BE2C (cell line): ENCODE data around the gene MPPE1. TPM values are rescaled to one million over a fixed set of nuclear protein-coding genes. Genes with fewer than 3 reads are reported as not detected.

Source experiments
- DNase-seq: peaks from one replicate; pipeline ENCODE4 v3.0.0-alpha.2; 2020
- H3K27me3 ChIP-seq: fragments of 250-450 bp; sonication (Bioruptor Pico); 2 replicates; pipeline ENCODE4 v1.5.1; 2020; ENCODE audit warnings: mild to moderate bottlenecking
- H3K36me3 ChIP-seq: fragments of 250-450 bp; sonication (Bioruptor Pico); 2 replicates; pipeline ENCODE4 v1.5.1; 2020; ENCODE audit warnings: mild to moderate bottlenecking
- H3K4me1 ChIP-seq: fragments of 250-450 bp; sonication (Bioruptor Pico); 2 replicates; pipeline ENCODE4 v1.5.1; 2020
- H3K4me3 ChIP-seq: 2 replicates; pipeline ENCODE4 v1.5.1; 2011; ENCODE audit warnings: low read depth, low read length
- H3K9me3 ChIP-seq: fragments of 250-450 bp; sonication (Bioruptor Pico); 2 replicates; pipeline ENCODE4 v1.5.1; 2020
- CTCF ChIP-seq: IDR thresholded peaks from 2 replicates; pipeline ENCODE4 v1.5.1; 2012; ENCODE audit warnings: mild to moderate bottlenecking, low read depth, low read length
- polyA plus RNA-seq: library from polyadenylated mRNA; unstranded; fragments of >200 nt; gene quantifications from one replicate; pipeline ENCODE4 v1.2.1, GENCODE V29; 2012; ENCODE audit warnings: low read depth, missing spikeins; ENCODE audit not compliant: insufficient read length, insufficient read depth

Gene MPPE1
- 13.2 TPM for polyA plus RNA-seq

- Histone ChIP-seq H3K4me3 (peak within 1 kb of the TSS; percentile 67), H3K36me3 (no peaks in the 10 kb centered on the region), H3K4me1 (no peaks in the 10 kb centered on the region), H3K9me3 (no peaks in the 10 kb centered on the region), H3K27me3 (no peaks in the 10 kb centered on the region)
- peak; percentile 81 for DNase-seq
- no peak for TF ChIP-seq CTCF
Observed at GRCh38 chr18:11908182-11909060, at the start of gene MPPE1. MPPE1 (minus strand) TSS chr18:11908317; CDS start chr18:11897264, 11,053 bp downstream.

- Histone ChIP-seq H3K9me3 (no peaks in the 10 kb centered on the region), H3K4me3 (no peak overlapping the region), H3K4me1 (no peaks in the 10 kb centered on the region), H3K27me3 (no peaks in the 10 kb centered on the region), H3K36me3 (no peaks in the 10 kb centered on the region)
- no peak for DNase-seq
- no peak for TF ChIP-seq CTCF
Observed at GRCh38 chr18:11957636-11958035, 49.5 kb upstream of the MPPE1 start.

GRCh38 chr18:11956371-11957308, 48.5 kb upstream of the MPPE1 start:
- H3K36me3 ChIP-seq, result no peaks in the 10 kb centered on the region
- TF ChIP-seq CTCF, result no peak
- H3K4me1 ChIP-seq, result no peaks in the 10 kb centered on the region
- no peak for DNase-seq
- no peaks in the 10 kb centered on the region for H3K27me3 ChIP-seq
- no peak overlapping the region for H3K4me3 ChIP-seq
- H3K9me3 ChIP-seq, result no peaks in the 10 kb centered on the region

GRCh38 chr18:11955239-11956029, 47.3 kb upstream of the MPPE1 start:
- Histone ChIP-seq H3K27me3 (no peaks in the 10 kb centered on the region), H3K9me3 (no peaks in the 10 kb centered on the region), H3K36me3 (no peaks in the 10 kb centered on the region), H3K4me1 (no peaks in the 10 kb centered on the region), H3K4me3 (no peak overlapping the region)
- no peak for TF ChIP-seq CTCF
- no peak for DNase-seq

- no peak for DNase-seq
- H3K4me1 ChIP-seq, result no peaks in the 10 kb centered on the region
- no peaks in the 10 kb centered on the region for H3K9me3 ChIP-seq
- no peak for TF ChIP-seq CTCF
- H3K36me3 ChIP-seq, result no peaks in the 10 kb centered on the region
- H3K4me3 ChIP-seq, result no peak overlapping the region
- no peaks in the 10 kb centered on the region for H3K27me3 ChIP-seq
Observed at GRCh38 chr18:11953113-11953512, 45.0 kb upstream of the MPPE1 start.
